HG02798 (cell line): Measurements from ENCODE around the gene PTK7.

Experiments used
- ATAC-seq: cut with Tn5 transposase; IDR thresholded peaks from one replicate; pipeline ENCODE4 v1.9.1; 2021; ENCODE audit warnings: mild to moderate bottlenecking; ENCODE audit not compliant: unreplicated experiment, poor library complexity

The PTK7 gene

GRCh38 chr6:43053545-43054205 lies 22.4 kb upstream of the PTK7 start, which contains the start of gene CUL7:
Gene CUL7 (minus strand): TSS chr6:43053851. CDS start chr6:43052788, 1,063 bp downstream.
- peak; percentile 92 for ATAC-seq

- no peak for ATAC-seq
Observed at GRCh38 chr6:43054206-43054943, 21.7 kb upstream of the PTK7 start.

GRCh38 chr6:43055966-43056365 lies 20.1 kb upstream of the PTK7 start:
- no peak for ATAC-seq

GRCh38 chr6:43058531-43058930 lies 17.6 kb upstream of the PTK7 start:
- ATAC-seq = no peak

GRCh38 chr6:43059168-43060033 lies 16.7 kb upstream of the PTK7 start, which contains the start of the genes KLC4 and MRPL2:
Gene KLC4 (plus strand): TSS chr6:43059631. CDS start chr6:43061336, 1,705 bp downstream.
Gene MRPL2 (minus strand): TSS chr6:43059434. CDS start chr6:43059381, 53 bp downstream.
- peak; percentile 92 for ATAC-seq

GRCh38 chr6:43060034-43060754 lies 15.9 kb upstream of the PTK7 start:
- no peak for ATAC-seq

GRCh38 chr6:43060755-43061633 lies 15.1 kb upstream of the PTK7 start:
- no peak for ATAC-seq

GRCh38 chr6:43061861-43062260 lies 14.3 kb upstream of the PTK7 start:
- no peak for ATAC-seq

GRCh38 chr6:43062818-43063217 lies 13.3 kb upstream of the PTK7 start:
- no peak for ATAC-seq

- no peak for ATAC-seq
Observed at GRCh38 chr6:43070028-43070632, 6.0 kb upstream of the PTK7 start.

GRCh38 chr6:43074847-43075669 lies 1.1 kb upstream of the PTK7 start:
- no peak for ATAC-seq

GRCh38 chr6:43076464-43077332 lies 584 bp downstream of the PTK7 start:
- no peak for ATAC-seq

GRCh38 chr6:43077333-43077809 lies 1.3 kb downstream of the PTK7 start:
- no peak for ATAC-seq

GRCh38 chr6:43077981-43078511 lies 1.9 kb downstream of the PTK7 start:
- no peak for ATAC-seq

GRCh38 chr6:43078691-43079090 lies 2.6 kb downstream of the PTK7 start:
- no peak for ATAC-seq

GRCh38 chr6:43081043-43081442 lies 4.9 kb downstream of the PTK7 start:
- no peak for ATAC-seq
